Astrocyte (in vitro differentiated cells and primary cell): ENCODE measurements around the gene ZBTB38. TPM values are rescaled to one million over a fixed set of nuclear protein-coding genes. Genes with fewer than 3 reads are reported as not detected.

Experiments used
- DNase-seq: peaks from one replicate; pipeline ENCODE4 v3.0.0-alpha.2; 2010; ENCODE audit warnings: low read depth
- FAIRE-seq: peaks from 2 replicates; lab custom pipeline; 2011; peaks lifted over from hg19 to GRCh38; lab: Jason Lieb, UNC
- H2AFZ ChIP-seq: 2 replicates; pipeline ENCODE4 v1.6.0; 2012; ENCODE audit warnings: low read depth, low read length, inconsistent platforms
- H3K27ac ChIP-seq: 2 replicates; pipeline ENCODE4 v1.5.1; 2011; ENCODE audit warnings: low read depth, low read length, inconsistent platforms
- H3K27me3 ChIP-seq: 2 replicates; pipeline ENCODE4 v1.6.0; 2011; ENCODE audit warnings: low read length, inconsistent platforms; ENCODE audit not compliant: insufficient read depth
- H3K36me3 ChIP-seq: 2 replicates; pipeline ENCODE4 v1.5.1; 2011; ENCODE audit warnings: low read length, inconsistent platforms; ENCODE audit not compliant: insufficient read depth
- H3K4me1 ChIP-seq: 2 replicates; pipeline ENCODE4 v1.5.1; 2011; ENCODE audit warnings: low read length, inconsistent platforms; ENCODE audit not compliant: insufficient read depth
- H3K4me2 ChIP-seq: 2 replicates; pipeline ENCODE4 v1.6.0; 2012; ENCODE audit warnings: low read length, inconsistent platforms
- H3K4me3 ChIP-seq: 2 replicates; pipeline ENCODE4 v1.5.1; 2011; ENCODE audit warnings: low read depth, mild to moderate bottlenecking, low read length, inconsistent platforms; ENCODE audit not compliant: insufficient read depth
- H3K79me2 ChIP-seq: 2 replicates; pipeline ENCODE4 v1.6.0; 2012; ENCODE audit warnings: mild to moderate bottlenecking, low read length, inconsistent platforms; ENCODE audit not compliant: insufficient read depth
- H3K9ac ChIP-seq: 2 replicates; pipeline ENCODE4 v1.6.0; 2012; ENCODE audit warnings: mild to moderate bottlenecking, low read length, inconsistent platforms
- H3K9me3 ChIP-seq: 2 replicates; pipeline ENCODE4 v1.5.1; 2012; ENCODE audit warnings: low read depth, mild to moderate bottlenecking, low read length, inconsistent platforms; ENCODE audit not compliant: insufficient read depth
- H4K20me1 ChIP-seq: 2 replicates; pipeline ENCODE4 v1.6.0; 2012; ENCODE audit warnings: low read length, inconsistent platforms; ENCODE audit not compliant: insufficient read depth
- H3K27ac Mint-ChIP-seq: one replicate; pipeline ENCODE4 v1.8.0; 2021; ENCODE audit warnings: mild to moderate bottlenecking, mixed read lengths; ENCODE audit not compliant: unreplicated experiment
- H3K27me3 Mint-ChIP-seq: one replicate; pipeline ENCODE4 v1.8.0; 2021; ENCODE audit warnings: low read depth, mixed read lengths; ENCODE audit not compliant: unreplicated experiment
- H3K36me3 Mint-ChIP-seq: one replicate; pipeline ENCODE4 v1.8.0; 2021; ENCODE audit warnings: low read depth, mixed read lengths; ENCODE audit not compliant: unreplicated experiment
- H3K4me1 Mint-ChIP-seq: one replicate; pipeline ENCODE4 v1.8.0; 2021; ENCODE audit warnings: low read depth, mixed read lengths; ENCODE audit not compliant: unreplicated experiment
- H3K4me3 Mint-ChIP-seq: one replicate; pipeline ENCODE4 v1.8.0; 2021; ENCODE audit warnings: mild to moderate bottlenecking, moderate library complexity, mixed read lengths; ENCODE audit not compliant: unreplicated experiment
- H3K9me3 Mint-ChIP-seq: one replicate; pipeline ENCODE4 v1.8.0; 2021; ENCODE audit warnings: mild to moderate bottlenecking, mixed read lengths; ENCODE audit not compliant: unreplicated experiment
- CTCF ChIP-seq: IDR thresholded peaks from 2 replicates; pipeline ENCODE4 v1.5.1; 2011; ENCODE audit warnings: low read depth, mild to moderate bottlenecking, inconsistent platforms, low read length, moderate library complexity; ENCODE audit not compliant: insufficient read depth
- EZH2 ChIP-seq: IDR thresholded peaks from 2 replicates; pipeline ENCODE4 v1.6.1; 2012; ENCODE audit warnings: mild to moderate bottlenecking, low read length, inconsistent platforms; ENCODE audit not compliant: insufficient read depth
- total RNA-seq: library from RNA; stranded (reverse); gene quantifications from 2 replicates; pipeline ENCODE4 v1.2.1, GENCODE V29; 2021

Gene ZBTB38
- total RNA-seq, 1 donor from 2014 or later, result 57.6 TPM

- peak overlapping the region; percentile 95 for H3K27ac ChIP-seq
- H3K27me3 ChIP-seq, result no peaks in the 10 kb centered on the region
- H3K4me3 ChIP-seq, result peak overlapping the region; percentile 60
- Mint-ChIP-seq H3K4me1 (peaks cover 41% of the 10 kb centered on the region), H3K4me3 (peak overlapping the region; percentile 84), H3K36me3 (peaks cover 18% of the 10 kb centered on the region), H3K9me3 (peaks cover 8% of the 10 kb centered on the region), H3K27ac (peak overlapping the region; percentile 69), H3K27me3 (no peaks in the 10 kb centered on the region)
- DNase-seq (no peak), FAIRE-seq (no peak)
- peaks cover 43% of the 10 kb centered on the region for H3K4me1 ChIP-seq
- peak overlapping the region; percentile 70 for H2AFZ ChIP-seq
- H3K4me2 ChIP-seq, result peak overlapping the region; percentile 85
- no peaks in the 10 kb centered on the region for H4K20me1 ChIP-seq
- peak overlapping the region; percentile 82 for H3K9ac ChIP-seq
- H3K79me2 ChIP-seq, result peaks cover 38% of the 10 kb centered on the region
- peaks cover 38% of the 10 kb centered on the region for H3K36me3 ChIP-seq
- peaks cover 3% of the 10 kb centered on the region for H3K9me3 ChIP-seq
- TF ChIP-seq EZH2 (no peak), CTCF (no peak)
Observed at GRCh38 chr3:141401573-141402475, 33.5 kb downstream of the ZBTB38 start.

GRCh38 chr3:141402476-141403171 is 34.3 kb downstream of the ZBTB38 start:
- DNase-seq (peak; percentile 54), FAIRE-seq (no peak)
- H3K27me3 ChIP-seq, result no peaks in the 10 kb centered on the region
- TF ChIP-seq CTCF (no peak), EZH2 (no peak)
- no peaks in the 10 kb centered on the region for H4K20me1 ChIP-seq
- peaks cover 40% of the 10 kb centered on the region for H3K79me2 ChIP-seq
- peak overlapping the region; percentile 85 for H3K4me2 ChIP-seq
- peak overlapping the region; percentile 60 for H3K4me3 ChIP-seq
- peaks cover 35% of the 10 kb centered on the region for H3K36me3 ChIP-seq
- H3K4me3 Mint-ChIP-seq, result peak overlapping the region; percentile 90
- H3K9ac ChIP-seq, result peak overlapping the region; percentile 82
- H3K27me3 Mint-ChIP-seq, result no peaks in the 10 kb centered on the region
- H3K36me3 Mint-ChIP-seq, result peaks cover 10% of the 10 kb centered on the region
- no peaks in the 10 kb centered on the region for H3K9me3 ChIP-seq
- H3K9me3 Mint-ChIP-seq, result peaks cover under 1% of the 10 kb centered on the region
- H3K27ac Mint-ChIP-seq, result peak overlapping the region; percentile 84
- peak overlapping the region; percentile 95 for H3K27ac ChIP-seq
- H2AFZ ChIP-seq, result peak overlapping the region; percentile 29
- peaks cover 41% of the 10 kb centered on the region for H3K4me1 Mint-ChIP-seq
- H3K4me1 ChIP-seq, result peaks cover 49% of the 10 kb centered on the region
